Measurements from ENCODE around the gene CFTR.

DNA sequence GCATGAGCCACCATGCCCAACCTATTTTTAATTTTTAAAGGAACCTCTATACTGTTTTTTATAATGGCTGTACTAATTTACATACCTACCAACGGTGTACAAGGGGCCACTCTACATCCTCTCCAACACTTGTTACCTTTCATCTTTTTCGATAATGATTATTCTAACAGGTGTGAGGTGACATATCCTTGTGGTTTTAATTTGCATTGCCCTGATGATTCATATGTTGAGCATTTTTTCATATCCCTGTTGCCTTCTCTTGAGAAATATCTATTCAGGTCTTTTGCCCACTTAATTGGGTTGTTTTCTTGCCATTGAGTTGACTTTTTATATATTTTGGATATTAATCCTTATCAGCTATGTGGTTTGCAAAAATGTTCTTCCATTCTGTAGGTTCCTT, 226.4 kb downstream of the CFTR start:
- no peak for TF ChIP-seq EZH2 (IDR thresholded peaks at IDR 0.05; ENCODE audit: low read length, missing control alignments)
- TF ChIP-seq, protein P1, sequence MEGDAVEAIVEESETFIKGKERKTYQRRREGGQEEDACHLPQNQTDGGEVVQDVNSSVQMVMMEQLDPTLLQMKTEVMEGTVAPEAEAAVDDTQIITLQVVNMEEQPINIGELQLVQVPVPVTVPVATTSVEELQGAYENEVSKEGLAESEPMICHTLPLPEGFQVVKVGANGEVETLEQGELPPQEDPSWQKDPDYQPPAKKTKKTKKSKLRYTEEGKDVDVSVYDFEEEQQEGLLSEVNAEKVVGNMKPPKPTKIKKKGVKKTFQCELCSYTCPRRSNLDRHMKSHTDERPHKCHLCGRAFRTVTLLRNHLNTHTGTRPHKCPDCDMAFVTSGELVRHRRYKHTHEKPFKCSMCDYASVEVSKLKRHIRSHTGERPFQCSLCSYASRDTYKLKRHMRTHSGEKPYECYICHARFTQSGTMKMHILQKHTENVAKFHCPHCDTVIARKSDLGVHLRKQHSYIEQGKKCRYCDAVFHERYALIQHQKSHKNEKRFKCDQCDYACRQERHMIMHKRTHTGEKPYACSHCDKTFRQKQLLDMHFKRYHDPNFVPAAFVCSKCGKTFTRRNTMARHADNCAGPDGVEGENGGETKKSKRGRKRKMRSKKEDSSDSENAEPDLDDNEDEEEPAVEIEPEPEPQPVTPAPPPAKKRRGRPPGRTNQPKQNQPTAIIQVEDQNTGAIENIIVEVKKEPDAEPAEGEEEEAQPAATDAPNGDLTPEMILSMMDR (conservative IDR thresholded peaks at IDR 0.05 in 1 of 2, IDR thresholded peaks at IDR 0.05 in 1 of 2; ENCODE audit: low read depth in 1 of 2, low read length in 2 of 2), result no peak

All from fibroblast of lung (primary cell).